Lung (tissue), 12 donors: ENCODE data around the gene NTN5. TPM values are rescaled to one million over a fixed set of nuclear protein-coding genes. Genes with fewer than 3 reads are reported as not detected.
A peak's percentile ranks its signal among the peaks of the same experiment; 100 is the strongest.

Source experiments
- ATAC-seq: fragments of 200-7000 bp; cut with Tn5 transposase; one replicate; pipeline ENCODE4 v1.9.1; 2020; ENCODE audit warnings: moderate number of reproducible peaks; ENCODE audit not compliant: insufficient read depth, low FRiP score
- DNase-seq, 3 donors: peaks; one replicate each; pipeline ENCODE4 v3.0.0-alpha.2; 2013 to 2017
- H3K27ac ChIP-seq, 2 donors: one replicate each; pipeline ENCODE4 v1.5.1; 2013; ENCODE audit warnings: mild to moderate bottlenecking in 2 of 2, moderate library complexity in 2 of 2, control low read depth in 1 of 2, inconsistent platforms in 1 of 2, low read depth in 1 of 2, low read length in 1 of 2
- H3K27me3 ChIP-seq, 3 donors: one replicate each; pipeline ENCODE4 v1.5.1; 2013; ENCODE audit warnings: low read length in 2 of 3; ENCODE audit not compliant: control insufficient read depth in 3 of 3, insufficient read depth in 3 of 3
- H3K36me3 ChIP-seq, 4 donors: one replicate each; pipeline ENCODE4 v1.5.1; 2013; ENCODE audit warnings: low read length in 4 of 4, mild to moderate bottlenecking in 1 of 4, moderate library complexity in 1 of 4; ENCODE audit not compliant: control insufficient read depth in 4 of 4, insufficient read depth in 4 of 4
- H3K4me1 ChIP-seq, 5 donors: one replicate each; pipeline ENCODE4 v1.5.1; 2013; ENCODE audit warnings: low read length in 5 of 5, mild to moderate bottlenecking in 2 of 5, moderate library complexity in 1 of 5; ENCODE audit not compliant: control insufficient read depth in 5 of 5, insufficient read depth in 5 of 5
- H3K4me3 ChIP-seq: one replicate; pipeline ENCODE4 v1.5.1; 2013; ENCODE audit warnings: mild to moderate bottlenecking, control low read depth, moderate library complexity
- H3K9ac ChIP-seq, 2 donors: one replicate each; pipeline ENCODE4 v1.5.1; 2013; ENCODE audit warnings: low read length in 2 of 2, control low read depth in 1 of 2; ENCODE audit not compliant: insufficient read depth in 1 of 2
- H3K9me3 ChIP-seq, 4 donors: one replicate each; pipeline ENCODE4 v1.5.1; 2013; ENCODE audit warnings: low read length in 3 of 4, mild to moderate bottlenecking in 1 of 4, moderate library complexity in 1 of 4; ENCODE audit not compliant: control insufficient read depth in 4 of 4, insufficient read depth in 3 of 4
- CTCF ChIP-seq: IDR thresholded peaks from 2 replicates; pipeline ENCODE4 v1.5.1; 2012; ENCODE audit warnings: mild to moderate bottlenecking; ENCODE audit errors: control extremely low read depth, extremely low read depth
- WGBS, 2 donors: extraction: QIAGEN DNeasy Blood & Tissue Kit; methylation state at CpG; one replicate each; pipeline ENCODE4 v1.1.7; 2013; 5-methylcytosine and 5-hydroxymethylcytosine counted together
- polyA plus RNA-seq, 2 donors: library from polyadenylated mRNA; stranded (reverse); fragments of 200-250 nt; gene quantifications; one replicate each; pipeline ENCODE4 v1.2.1, GENCODE V29; 2013
- total RNA-seq, 2 donors: library from RNA; depleted of rRNA in 1 of 2; stranded (reverse); fragments of >200 nt in 1 of 2; gene quantifications; one replicate each; pipeline ENCODE4 v1.2.1, GENCODE V29; 2014 to 2021
- donor health status: control.
- donor health status: control.
- donor health status: Bipolar disorder and iron deficiency.
- donor health status: healthy.
- donor health status: DM: yes; HTN: yes; CAD: no.

Gene NTN5
- total and polyA plus RNA-seq, 4 donors = 0.11 to 0.28 (median 0.27) TPM

- no peak overlapping the region for H3K9ac ChIP-seq
- ATAC-seq (no peak), DNase-seq (peak in 1 of 3 donors; percentile 40)
- TF ChIP-seq CTCF = no peak
- peak overlapping the region; percentile 47 to 83 for H3K27ac ChIP-seq
- H3K36me3 ChIP-seq = peaks cover 0 to 18% (median 0%) of the 10 kb centered on the region in 4 donors
- WGBS, 2 donors = 65 to 81% methylated on average over 24 of the region's 24 CpGs
- H3K4me1 ChIP-seq = peaks cover 3 to 20% (median 7%) of the 10 kb centered on the region in 5 donors
- H3K27me3 ChIP-seq = no peaks in the 10 kb centered on the region
- no peaks in the 10 kb centered on the region for H3K9me3 ChIP-seq
- no peak overlapping the region for H3K4me3 ChIP-seq
Measured at GRCh38 chr19:48624791-48625723, 47.8 kb downstream of the NTN5 start.

GRCh38 chr19:48624067-48624594 lies 48.7 kb downstream of the NTN5 start:
- no peak for TF ChIP-seq CTCF
- Histone ChIP-seq H3K4me1 (peaks cover 0 to 24% (median 6%) of the 10 kb centered on the region in 5 donors), H3K36me3 (peaks cover 0 to 15% (median 0%) of the 10 kb centered on the region in 4 donors), H3K4me3 (peak overlapping the region; percentile 29), H3K9ac (peak overlapping the region; percentile 51 to 87), H3K27me3 (no peaks in the 10 kb centered on the region), H3K27ac (peak overlapping the region; percentile 52 to 85), H3K9me3 (no peaks in the 10 kb centered on the region)
- 1% methylated on average over 40 of the region's 40 CpGs for WGBS, 2 donors
- DNase-seq = peak; percentile 99
- peak; percentile 84 for ATAC-seq

GRCh38 chr19:48623556-48624066 lies 49.2 kb downstream of the NTN5 start:
- no peak for TF ChIP-seq CTCF
- H3K27me3 ChIP-seq = no peaks in the 10 kb centered on the region
- no peak overlapping the region for H3K4me3 ChIP-seq
- peaks cover 0 to 13% (median 2%) of the 10 kb centered on the region in 4 donors for H3K36me3 ChIP-seq
- ATAC-seq = no peak
- H3K27ac ChIP-seq = peak overlapping the region; percentile 35 to 85
- 35 to 39% methylated on average over 8 of the region's 8 CpGs for WGBS, 2 donors
- H3K9ac ChIP-seq = peak overlapping the region; percentile 51 to 87
- H3K9me3 ChIP-seq = no peaks in the 10 kb centered on the region
- peak in 1 of 3 donors; percentile 59 for DNase-seq
- peaks cover 0 to 24% (median 6%) of the 10 kb centered on the region in 5 donors for H3K4me1 ChIP-seq
